Measurements from ENCODE around the gene OLA1.

OLA1 gene

GRCh38 chr2:174033163-174033550, 215.2 kb downstream of the OLA1 start:
- no peak for DNase-seq (ENCODE audit: low read depth)

- no peak for DNase-seq (ENCODE audit: low read depth)
Measured at GRCh38 chr2:174031226-174031625, 217.1 kb downstream of the OLA1 start.

- no peak for DNase-seq (ENCODE audit: low read depth)
Measured at GRCh38 chr2:174028935-174029334, 219.4 kb downstream of the OLA1 start.

GRCh38 chr2:174027956-174028355, 220.4 kb downstream of the OLA1 start:
- no peak for DNase-seq (ENCODE audit: low read depth)

- DNase-seq (ENCODE audit: low read depth): no peak
Measured at GRCh38 chr2:174026122-174026845, 222.0 kb downstream of the OLA1 start.

GRCh38 chr2:174025271-174026121, 222.8 kb downstream of the OLA1 start:
- no peak for DNase-seq (ENCODE audit: low read depth)

GRCh38 chr2:174024524-174025270, 223.6 kb downstream of the OLA1 start:
- no peak for DNase-seq (ENCODE audit: low read depth)

- no peak for DNase-seq (ENCODE audit: low read depth)
Measured at GRCh38 chr2:174023591-174024523, 224.5 kb downstream of the OLA1 start.

All from activated gamma-delta T cell treated with anti-CD3 and anti-CD28 coated beads, Interleukin-2, amount 50 U/mL, for 16 hours (primary cell).